HCT116 (cell line): ENCODE results near the gene RUFY1.
"Not testable (repeated sequence)": the region's sequence is repeated elsewhere in the genome, so short reads cannot be mapped to it uniquely, and the experiment has no call there.

Source experiments
- ATF3 ChIP-seq: IDR thresholded peaks from 2 replicates; pipeline ENCODE4 v1.6.1; 2012
- CBX3 ChIP-seq: IDR thresholded peaks from 2 replicates; pipeline ENCODE4 v1.6.1; 2012; ENCODE audit warnings: low read depth
- CTCF ChIP-seq, 3 experiments: fragments of 200-600 bp in 1 of 3; sonication (generic) in 1 of 3; IDR thresholded peaks in 2 of 3; conservative IDR thresholded peaks in 1 of 3; 2 replicates each; pipeline ENCODE4 v1.5.1; 2012 to 2017; ENCODE audit warnings: low read depth in 2 of 3, low read length in 2 of 3, antibody characterized with exemption in 1 of 3, borderline replicate concordance in 1 of 3, control low read depth in 1 of 3, mild to moderate bottlenecking in 1 of 3, mixed read lengths in 1 of 3, mixed run types in 1 of 3, moderate library complexity in 1 of 3; ENCODE audit not compliant: insufficient read depth in 1 of 3
- EZH2 ChIP-seq: fragments of 200-600 bp; sonication (generic); IDR thresholded peaks from 2 replicates; pipeline ENCODE4 v1.6.1; 2017; ENCODE audit warnings: antibody characterized with exemption, mixed run types
- EZH2phosphoT487 ChIP-seq: fragments of 200-600 bp; IDR thresholded peaks from 2 replicates; pipeline ENCODE4 v1.6.1; 2018; ENCODE audit warnings: antibody characterized with exemption, borderline replicate concordance
- POLR2A ChIP-seq: IDR thresholded peaks from 2 replicates; pipeline ENCODE4 v1.7.0; 2011; ENCODE audit warnings: borderline replicate concordance; ENCODE audit not compliant: insufficient read depth, insufficient read length; ENCODE audit errors: extremely low read depth
- POLR2AphosphoS5 ChIP-seq: IDR thresholded peaks from 2 replicates; pipeline ENCODE4 v1.6.1; 2011; ENCODE audit warnings: mild to moderate bottlenecking, low read depth, low read length, moderate library complexity
- RAD21 ChIP-seq: IDR thresholded peaks from 2 replicates; pipeline ENCODE4 v1.6.1; 2012; ENCODE audit warnings: low read depth, mild to moderate bottlenecking
- TCF7L2 ChIP-seq: IDR thresholded peaks from 2 replicates; pipeline ENCODE4 v1.7.0; 2011; ENCODE audit warnings: borderline replicate concordance, inconsistent platforms; ENCODE audit not compliant: insufficient read depth, insufficient read length; ENCODE audit errors: extremely low read depth
- ZFX ChIP-seq: fragments of 450-650 bp; IDR thresholded peaks from 2 replicates; pipeline ENCODE4 v1.6.1; 2017
- ZNF274 ChIP-seq: fragments of 200-500 bp; sonication (Bioruptor generic); IDR thresholded peaks from 2 replicates; pipeline ENCODE4 v1.6.1; 2014; ENCODE audit warnings: mild to moderate bottlenecking, low read depth, low read length, inconsistent platforms

- not testable (repeated sequence) for TF ChIP-seq POLR2AphosphoS5; EZH2; ZFX; POLR2A; CTCF (IDR thresholded peaks at IDR 0.05 in 2 of 3, conservative IDR thresholded peaks at IDR 0.05 in 1 of 3; ENCODE audit: borderline replicate concordance in 1 of 3, insufficient read depth in 1 of 3, low read depth in 2 of 3, low read length in 2 of 3); ATF3; RAD21; ZNF274; EZH2phosphoT487; CBX3; TCF7L2
Measured at GRCh38 chr5:179518369-179518768, 32.0 kb upstream of the RUFY1 start.
